ENCODE data around the gene IL4I1. TPM values are rescaled to one million over a fixed set of nuclear protein-coding genes. Genes with fewer than 3 reads are reported as not detected.

The IL4I1 gene
- total RNA-seq, 1 experiment from 2014 or later = 0.61 TPM

- no peak overlapping the region for H3T11ph ChIP-seq (ENCODE audit: low read length)
- peaks cover 2% of the 10 kb centered on the region; the same call in 1 of the 2 replicates for H3K4me1 ChIP-seq (ENCODE audit: insufficient read depth, low read length)
- no peak overlapping the region for H4K5ac ChIP-seq (ENCODE audit: insufficient read length, low read depth, low read length)
- H2BK5ac ChIP-seq (ENCODE audit: insufficient read length, low read length) = no peak overlapping the region
- no peaks in the 10 kb centered on the region for H3K79me1 ChIP-seq (ENCODE audit: insufficient read depth, low read depth, low read length, poor library complexity, severe bottlenecking)
- no peak overlapping the region for H2AFZ ChIP-seq (ENCODE audit: low read length)
- no peak overlapping the region for H2BK12ac ChIP-seq (ENCODE audit: insufficient read length, low read depth, low read length)
- no peaks in the 10 kb centered on the region for H3K27me3 ChIP-seq (ENCODE audit: insufficient read depth, low read length)
- H3K4me1 Mint-ChIP-seq = peaks cover 22 to 29% of the 10 kb centered on the region in 2 experiments
- H2BK120ac ChIP-seq (ENCODE audit: low read depth, low read length, poor library complexity, severe bottlenecking) = no peak overlapping the region
- H3K9me3 ChIP-seq (ENCODE audit: control insufficient read depth, low read depth, low read length) = no peaks in the 10 kb centered on the region
- H3K79me2 ChIP-seq (ENCODE audit: insufficient read depth, low read length) = no peaks in the 10 kb centered on the region; the same call in 1 of the 2 replicates
- no peak overlapping the region for H2BK15ac ChIP-seq (ENCODE audit: low read depth, low read length)
- H4K20me1 ChIP-seq (ENCODE audit: control insufficient read depth, insufficient read depth, insufficient read length) = no peaks in the 10 kb centered on the region
- no peak overlapping the region for H3K56ac ChIP-seq (ENCODE audit: insufficient read length, low read depth, low read length)
- DNase-seq = no peak
- H3K14ac ChIP-seq (ENCODE audit: insufficient read depth, low read length) = no peak overlapping the region
- peak overlapping the region; percentile 86 for H3K9ac ChIP-seq (ENCODE audit: extremely low read depth, insufficient read length, low read length)
- H2BK20ac ChIP-seq (ENCODE audit: low read depth, low read length, poor library complexity, severe bottlenecking) = no peak overlapping the region
- H3K4me3 Mint-ChIP-seq = no peak overlapping the region; a peak in 1 of 5 replicates
- no CpG with 5 or more reads among the region's 4 CpGs for WGBS (ENCODE audit: extremely low coverage, insufficient read length, low lambda C conversion rate)
- TF ChIP-seq, protein P1, sequence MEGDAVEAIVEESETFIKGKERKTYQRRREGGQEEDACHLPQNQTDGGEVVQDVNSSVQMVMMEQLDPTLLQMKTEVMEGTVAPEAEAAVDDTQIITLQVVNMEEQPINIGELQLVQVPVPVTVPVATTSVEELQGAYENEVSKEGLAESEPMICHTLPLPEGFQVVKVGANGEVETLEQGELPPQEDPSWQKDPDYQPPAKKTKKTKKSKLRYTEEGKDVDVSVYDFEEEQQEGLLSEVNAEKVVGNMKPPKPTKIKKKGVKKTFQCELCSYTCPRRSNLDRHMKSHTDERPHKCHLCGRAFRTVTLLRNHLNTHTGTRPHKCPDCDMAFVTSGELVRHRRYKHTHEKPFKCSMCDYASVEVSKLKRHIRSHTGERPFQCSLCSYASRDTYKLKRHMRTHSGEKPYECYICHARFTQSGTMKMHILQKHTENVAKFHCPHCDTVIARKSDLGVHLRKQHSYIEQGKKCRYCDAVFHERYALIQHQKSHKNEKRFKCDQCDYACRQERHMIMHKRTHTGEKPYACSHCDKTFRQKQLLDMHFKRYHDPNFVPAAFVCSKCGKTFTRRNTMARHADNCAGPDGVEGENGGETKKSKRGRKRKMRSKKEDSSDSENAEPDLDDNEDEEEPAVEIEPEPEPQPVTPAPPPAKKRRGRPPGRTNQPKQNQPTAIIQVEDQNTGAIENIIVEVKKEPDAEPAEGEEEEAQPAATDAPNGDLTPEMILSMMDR (conservative IDR thresholded peaks at IDR 0.05) = no peak
- H3K36me3 Mint-ChIP-seq (ENCODE audit: insufficient read depth in 1 of 3, low read depth in 3 of 3) = peaks cover 14 to 26% (median 18%) of the 10 kb centered on the region in 3 experiments
- H3K27ac Mint-ChIP-seq = peak overlapping the region in 1 of 3 experiments; percentile 86; a peak in 4 of 7 replicates
- H3K27me3 Mint-ChIP-seq (ENCODE audit: low read depth) = no peaks in the 10 kb centered on the region
- H4K91ac ChIP-seq (ENCODE audit: insufficient read length, low read depth, low read length) = no peak overlapping the region
- H3K18ac ChIP-seq (ENCODE audit: insufficient read length, low read depth, low read length) = no peak overlapping the region
- no peak overlapping the region for H2AK5ac ChIP-seq (ENCODE audit: insufficient read length, low read length)
- no peak overlapping the region for H3K4ac ChIP-seq (ENCODE audit: low read depth, low read length)
- peaks cover 12% of the 10 kb centered on the region for H3K23me2 ChIP-seq (ENCODE audit: insufficient read length, low read depth, low read length, poor library complexity, severe bottlenecking)
- H3K9me3 Mint-ChIP-seq = no peaks in the 10 kb centered on the region
- H3K27ac ChIP-seq (ENCODE audit: insufficient read length, low read depth, low read length) = no peak overlapping the region
- no peak overlapping the region for H3K23ac ChIP-seq (ENCODE audit: insufficient read length, low read depth, low read length)
- no peak overlapping the region for H4K8ac ChIP-seq (replicated peaks; ENCODE audit: insufficient read length, low read depth, low read length)
- H3K4me2 ChIP-seq (ENCODE audit: insufficient read depth, insufficient read length, low read length) = peak overlapping the region; percentile 59
Observed at GRCh38 chr19:49875177-49875576, 21.5 kb downstream of the IL4I1 start.

Data from H9 (cell line).